HG02938 (cell line): ENCODE data around the gene SYT3.
A peak's percentile ranks its signal among the peaks of the same experiment; 100 is the strongest.

Source experiments
- ATAC-seq: cut with Tn5 transposase; IDR thresholded peaks from one replicate; pipeline ENCODE4 v1.9.1; 2021; ENCODE audit warnings: mild to moderate bottlenecking, moderate library complexity; ENCODE audit not compliant: unreplicated experiment

SYT3 gene

GRCh38 chr19:50639121-50640112, at the start of gene SYT3:
TSS of gene SYT3 (minus strand) at chr19:50639881. CDS start at chr19:50637411, 2,470 bp downstream.
- no peak for ATAC-seq

- ATAC-seq = no peak
Observed at GRCh38 chr19:50688766-50689165, 49.1 kb upstream of the SYT3 start.

GRCh38 chr19:50686310-50687032, 46.8 kb upstream of the SYT3 start:
- no peak for ATAC-seq

- peak; percentile 65 for ATAC-seq
Observed at GRCh38 chr19:50679177-50680125, 39.8 kb upstream of the SYT3 start.

GRCh38 chr19:50678323-50678722, 38.6 kb upstream of the SYT3 start:
- ATAC-seq = no peak

- ATAC-seq = no peak
Observed at GRCh38 chr19:50677636-50678035, 38.0 kb upstream of the SYT3 start.

- ATAC-seq = no peak
Observed at GRCh38 chr19:50676625-50677197, 37.0 kb upstream of the SYT3 start.

GRCh38 chr19:50673118-50673517, 33.4 kb upstream of the SYT3 start:
- ATAC-seq = no peak

GRCh38 chr19:50670102-50670380, 30.4 kb upstream of the SYT3 start:
- no peak for ATAC-seq

GRCh38 chr19:50669302-50670101, 29.8 kb upstream of the SYT3 start:
- no peak for ATAC-seq

- no peak for ATAC-seq
Observed at GRCh38 chr19:50668879-50669278, 29.2 kb upstream of the SYT3 start.

- ATAC-seq = no peak
Observed at GRCh38 chr19:50668416-50668815, 28.7 kb upstream of the SYT3 start.

GRCh38 chr19:50667759-50668231, 28.1 kb upstream of the SYT3 start:
- no peak for ATAC-seq

- no peak for ATAC-seq
Observed at GRCh38 chr19:50667177-50667758, 27.6 kb upstream of the SYT3 start.

- ATAC-seq = no peak
Observed at GRCh38 chr19:50666346-50667176, 26.9 kb upstream of the SYT3 start.

GRCh38 chr19:50664204-50664603, 24.5 kb upstream of the SYT3 start:
- no peak for ATAC-seq

- ATAC-seq = no peak
Observed at GRCh38 chr19:50663482-50663790, 23.8 kb upstream of the SYT3 start.

- ATAC-seq = no peak
Observed at GRCh38 chr19:50662651-50663481, 23.2 kb upstream of the SYT3 start.
